Dermis microvascular lymphatic vessel endothelial cell (primary cell): ENCODE data around the gene GALNT7. TPM values are rescaled to one million over a fixed set of nuclear protein-coding genes. Genes with fewer than 3 reads are reported as not detected.

ENCODE experiments used
- DNase-seq, 2 donors: peaks; one replicate each; pipeline versions ENCODE4 v3.0.0 to v3.0.0-alpha.2; 2010; ENCODE audit warnings: low read depth in 2 of 2
- total RNA-seq: library from RNA; depleted of rRNA; stranded (reverse); fragments of >200 nt; gene quantifications from 2 replicates; pipeline ENCODE4 v1.2.1, GENCODE V29; 2014

The GALNT7 gene
- total RNA-seq, 1 donor from 2014 or later, result 21.2 TPM

GRCh38 chr4:173291899-173292298 lies 123.3 kb downstream of the GALNT7 start:
- DNase-seq, result no peak

- DNase-seq, result no peak
These were observed 125.1 kb downstream of the GALNT7 start for GRCh38 chr4:173293663-173294062.

DNA sequence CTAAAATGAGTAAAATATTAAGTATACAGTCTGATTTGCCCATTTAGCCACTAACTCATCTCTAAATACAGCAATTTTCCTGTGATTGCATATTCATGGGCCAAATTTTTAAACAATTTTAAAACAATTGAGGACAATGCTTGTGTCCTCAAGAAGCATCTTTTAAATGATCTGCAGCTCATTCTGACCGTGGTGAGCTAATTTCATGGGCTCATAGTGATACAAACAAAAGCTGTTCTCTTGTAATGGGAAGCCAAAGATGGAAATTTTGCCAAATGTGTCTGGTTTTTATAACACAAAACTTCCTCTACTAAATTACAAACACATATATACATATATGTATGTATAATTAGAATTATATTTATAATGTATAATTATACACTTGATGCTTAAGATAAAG lies 125.8 kb downstream of the GALNT7 start:
- DNase-seq, result no peak

DNA sequence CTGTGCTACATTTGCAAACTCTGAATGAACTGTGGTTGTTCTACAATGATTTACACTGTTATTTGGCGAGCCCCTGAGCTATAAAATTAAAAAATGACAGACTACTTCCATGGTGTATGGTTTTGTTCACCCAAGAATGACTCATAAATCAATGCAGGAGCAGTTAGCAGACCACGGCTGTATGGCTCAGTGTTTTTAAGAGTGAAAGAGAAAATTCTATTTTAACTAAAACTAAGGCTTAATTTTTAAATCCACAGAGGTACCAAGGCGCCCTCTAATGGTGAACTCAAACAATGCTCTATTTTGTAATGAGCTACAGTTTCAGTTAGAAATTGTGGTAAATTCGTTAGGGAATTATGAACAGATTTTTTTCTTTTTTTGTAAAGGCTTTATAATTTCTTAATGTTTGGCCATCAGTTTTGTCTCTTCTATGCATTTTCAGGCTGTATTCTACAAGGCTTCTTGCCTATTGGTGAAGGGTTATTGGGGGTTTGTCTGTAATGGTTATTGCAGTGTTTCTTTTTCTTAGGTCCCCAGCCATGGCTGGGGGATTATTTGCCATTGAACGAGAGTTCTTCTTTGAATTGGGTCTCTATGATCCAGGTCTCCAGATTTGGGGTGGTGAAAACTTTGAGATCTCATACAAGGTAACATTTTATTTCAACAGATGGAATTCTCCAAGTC lies 133.0 kb downstream of the GALNT7 start:
- DNase-seq, result peak in 1 of 2 donors; percentile 34

DNA sequence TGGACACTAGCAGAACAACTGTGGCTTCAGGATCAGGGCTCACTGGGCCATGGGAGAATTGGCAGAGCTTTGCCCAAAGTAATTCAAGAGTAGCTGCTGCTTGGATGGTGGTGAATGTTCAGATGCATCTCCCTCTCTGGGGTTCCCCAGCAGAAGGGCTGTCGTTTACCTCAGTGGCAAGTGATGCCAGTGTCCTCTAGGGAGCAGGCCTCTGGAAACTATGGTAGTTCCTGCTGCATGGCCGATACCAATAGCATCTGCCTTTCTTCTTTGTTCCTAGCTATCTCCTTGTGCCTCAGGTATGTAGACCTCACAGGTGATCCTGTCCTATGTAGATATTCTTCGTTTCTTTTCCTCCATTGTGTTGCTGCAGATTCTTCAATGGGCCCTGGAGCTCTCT lies 139.2 kb downstream of the GALNT7 start:
- no peak for DNase-seq

GRCh38 chr4:173311368-173311767 lies 142.8 kb downstream of the GALNT7 start:
- DNase-seq, result no peak

DNA sequence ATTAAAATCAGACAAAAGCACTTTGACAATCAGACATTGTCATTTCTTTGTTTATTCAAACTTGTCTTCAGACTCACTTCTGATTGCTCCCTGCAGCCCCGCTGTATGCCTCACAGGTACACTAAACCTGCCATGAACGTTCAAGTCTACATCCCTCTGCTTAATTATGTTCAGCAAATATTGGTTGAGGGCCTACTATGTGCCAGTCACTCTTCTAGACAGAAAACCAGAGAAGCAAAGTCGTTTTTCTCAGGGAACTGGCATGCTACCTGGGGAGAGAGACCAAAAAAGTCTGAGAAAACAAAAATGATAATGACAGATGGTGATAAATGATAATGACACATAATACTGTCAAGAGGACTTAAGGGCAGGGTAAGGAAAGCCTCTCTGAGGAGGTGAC lies 146.1 kb downstream of the GALNT7 start:
- no peak for DNase-seq

GRCh38 chr4:173316060-173316459 lies 147.4 kb downstream of the GALNT7 start:
- DNase-seq, result no peak

GRCh38 chr4:173317004-173317403 lies 148.4 kb downstream of the GALNT7 start:
- no peak for DNase-seq

- DNase-seq, result no peak
These were observed 149.6 kb downstream of the GALNT7 start for GRCh38 chr4:173318240-173318639.

- peak; percentile 46 to 59 for DNase-seq
These were observed 150.1 kb downstream of the GALNT7 start for GRCh38 chr4:173318648-173319211.

- no peak for DNase-seq
These were observed 151.1 kb downstream of the GALNT7 start for GRCh38 chr4:173319696-173320095.

GRCh38 chr4:173325007-173325736 lies 156.6 kb downstream of the GALNT7 start:
- DNase-seq, result no peak

DNA sequence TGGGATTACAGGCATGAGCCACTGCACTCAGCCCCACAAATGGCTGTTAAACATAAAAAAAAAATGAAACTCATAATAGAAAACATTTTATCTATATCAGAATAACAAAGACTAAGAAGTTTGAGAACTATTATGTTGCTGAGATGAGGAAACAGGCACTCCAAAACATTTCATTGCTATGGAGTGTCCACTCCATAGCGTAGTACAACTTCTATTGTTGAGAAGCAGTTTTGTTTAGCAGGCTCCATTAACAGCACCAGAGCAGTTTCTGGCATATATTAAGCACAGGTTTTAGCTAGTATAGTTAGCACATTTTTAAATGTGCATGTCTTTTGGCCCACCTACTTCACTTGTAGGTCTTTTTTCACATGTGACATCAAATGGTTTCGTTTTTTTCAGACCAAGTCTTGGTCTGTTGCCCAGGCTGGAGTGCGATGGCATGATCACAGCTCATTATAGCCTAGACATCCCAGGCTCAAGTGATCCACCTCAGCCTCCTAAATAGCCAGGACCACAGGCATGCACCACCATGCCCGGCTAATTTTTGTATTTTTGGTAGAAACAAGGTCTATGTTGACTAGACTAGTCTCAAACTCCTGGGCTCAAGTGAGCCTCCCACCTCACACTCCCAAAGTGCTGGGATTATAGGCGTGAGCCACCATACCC lies 159.8 kb downstream of the GALNT7 start:
- DNase-seq, result no peak

- DNase-seq, result no peak
These were observed 162.0 kb downstream of the GALNT7 start for GRCh38 chr4:173330590-173330989.

- peak in 1 of 2 donors; percentile 32 for DNase-seq
These were observed 163.4 kb downstream of the GALNT7 start for GRCh38 chr4:173332021-173332487.

DNA sequence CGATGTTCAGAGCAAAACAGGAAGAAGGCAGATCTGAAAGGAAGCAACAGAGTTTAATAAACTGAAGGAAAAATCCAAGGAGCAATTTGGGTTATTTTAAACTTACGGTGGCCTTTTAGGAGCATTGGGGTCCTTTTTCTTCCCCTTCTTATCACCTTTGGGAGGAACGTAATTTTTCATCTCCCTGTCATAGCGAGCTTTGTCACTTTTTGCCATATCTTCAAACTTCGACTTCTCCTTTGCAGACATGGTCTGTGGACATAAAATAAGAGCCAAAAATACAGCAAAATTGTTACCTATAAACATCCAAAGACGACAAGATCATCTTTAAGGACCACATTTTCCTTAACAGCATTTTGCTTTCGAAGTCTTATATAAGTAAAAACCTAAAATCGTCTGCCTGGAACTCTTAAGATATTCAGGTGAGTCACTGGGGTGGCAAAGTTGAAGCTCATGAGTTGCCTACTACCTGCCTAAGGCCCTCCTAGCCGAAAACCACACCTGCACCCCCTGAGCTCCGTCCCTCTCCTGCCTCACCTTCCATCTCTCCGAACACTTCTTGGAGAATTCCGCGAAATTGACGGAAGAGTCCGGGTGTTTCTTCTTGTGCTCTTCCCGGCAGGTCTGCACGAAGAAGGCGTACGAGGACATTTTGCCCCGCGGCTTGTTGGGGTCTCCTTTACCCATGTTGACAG lies 164.5 kb downstream of the GALNT7 start:
- DNase-seq, result peak in 1 of 2 donors; percentile 14

DNA sequence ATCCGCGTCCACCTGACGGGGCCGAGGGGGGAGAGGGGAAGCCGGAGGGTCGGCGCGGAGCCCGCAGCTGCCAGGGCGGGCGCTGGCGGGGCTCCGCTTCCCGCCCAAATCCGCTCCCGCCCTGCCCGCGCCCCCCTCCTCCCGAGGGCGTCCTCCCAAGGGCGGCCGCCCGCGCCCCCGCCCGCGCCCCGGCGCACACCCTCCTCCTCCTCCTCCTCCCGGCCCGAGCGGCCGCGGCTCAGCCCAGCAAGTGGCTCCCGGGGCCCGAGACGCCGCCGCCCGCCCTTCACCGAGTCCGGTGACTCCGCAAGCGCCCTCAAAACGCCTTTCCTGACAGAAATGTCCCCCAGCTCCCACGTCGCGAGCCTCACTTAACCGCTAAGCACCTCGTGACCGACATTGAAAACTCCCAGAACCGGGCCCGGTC lies 165.1 kb downstream of the GALNT7 start:
- peak in 1 of 2 donors; percentile 47 for DNase-seq

GRCh38 chr4:173334085-173334890 lies 165.7 kb downstream of the GALNT7 start, which contains the start of gene HMGB2:
Gene HMGB2, minus strand, starts transcription at chr4:173334358. Its CDS starts 709 bp downstream, at chr4:173333649.
- DNase-seq, result peak; percentile 100
